Endothelial cell of umbilical vein (primary cell): ENCODE results near the gene NRCAM. TPM values are rescaled to one million over a fixed set of nuclear protein-coding genes. Genes with fewer than 3 reads are reported as not detected.

Experiments
- BruUV-seq: library from RNA; stranded (reverse); fragments of 400-500 nt; replicated peaks from 2 replicates; lab custom pipeline; 2021; lab: Mats Ljungman, UMichigan
- CTCF ChIA-PET: fragments of 300-600, 350-600 bp; sonication (Branson Sonifier 250); formaldehyde crosslinking; loops from one replicate; lab custom pipeline; 2021; ENCODE audit warnings: antibody characterized with exemption, inconsistent platforms; lab: Charles Lee
- POLR2A ChIA-PET: fragments of 300-600, 350-600 bp; sonication (Branson Sonifier 250); formaldehyde crosslinking; loops from one replicate; lab custom pipeline; 2021; ENCODE audit warnings: antibody characterized with exemption, inconsistent platforms; lab: Charles Lee
- DNase-seq: peaks from one replicate; pipeline ENCODE4 v3.0.0-alpha.2; 2011; ENCODE audit warnings: low read depth, low spot score
- FAIRE-seq: peaks from 2 replicates; lab custom pipeline; 2011; peaks lifted over from hg19 to GRCh38; lab: Jason Lieb, UNC
- H2AFZ ChIP-seq: 2 replicates; pipeline ENCODE4 v1.6.0; 2012; ENCODE audit warnings: low read depth, low read length, control low read depth, inconsistent platforms
- H3K27ac ChIP-seq: 2 replicates; pipeline ENCODE4 v1.5.1; 2011; ENCODE audit warnings: low read depth, mild to moderate bottlenecking, control low read depth, low read length, moderate library complexity; ENCODE audit not compliant: insufficient read depth
- H3K27me3 ChIP-seq, 2 experiments: 2 replicates each; pipeline versions ENCODE4 v1.6.0 to v1.6.1; 2011; ENCODE audit warnings: low read length in 2 of 2, mixed read lengths in 1 of 2; ENCODE audit not compliant: control insufficient read depth in 2 of 2, insufficient read depth in 2 of 2
- H3K36me3 ChIP-seq, 2 experiments: 2 replicates in 1 of 2; 3 replicates in 1 of 2; pipeline ENCODE4 v1.5.1; 2011; ENCODE audit warnings: low read length in 2 of 2, mild to moderate bottlenecking in 1 of 2, moderate library complexity in 1 of 2; ENCODE audit not compliant: control insufficient read depth in 2 of 2, insufficient read depth in 2 of 2; ENCODE audit errors: extremely low read depth in 1 of 2
- H3K4me1 ChIP-seq: 3 replicates; pipeline ENCODE4 v1.5.1; 2011; ENCODE audit warnings: mild to moderate bottlenecking, low read length; ENCODE audit not compliant: control insufficient read depth, insufficient read depth; ENCODE audit errors: extremely low read depth
- H3K4me2 ChIP-seq: 2 replicates; pipeline ENCODE4 v1.6.1; 2011; ENCODE audit warnings: low read length, control low read depth, mixed read lengths; ENCODE audit not compliant: insufficient read depth
- H3K4me3 ChIP-seq, 3 experiments: fragments of 200-600 bp in 1 of 3; sonication (generic), shearing (Covaris generic) in 1 of 3; replicated peaks in 1 of 3; 2 replicates each; pipeline ENCODE4 v1.5.1; 2011 to 2016; ENCODE audit warnings: control low read depth in 3 of 3, low read length in 3 of 3, mild to moderate bottlenecking in 2 of 3, inconsistent platforms in 1 of 3, low read depth in 1 of 3, moderate library complexity in 1 of 3; ENCODE audit not compliant: insufficient read depth in 1 of 3
- H3K79me2 ChIP-seq: 2 replicates; pipeline ENCODE4 v1.6.0; 2012; ENCODE audit warnings: low read length, inconsistent platforms; ENCODE audit not compliant: control insufficient read depth, insufficient read depth
- H3K9ac ChIP-seq: replicated peaks from 2 replicates; pipeline ENCODE3; 2011; ENCODE audit warnings: low read length, control low read depth; ENCODE audit not compliant: insufficient read depth; ENCODE audit errors: extremely low read depth
- H3K9me1 ChIP-seq: replicated peaks from 3 replicates; pipeline ENCODE4 v1.6.0; 2011; ENCODE audit warnings: mild to moderate bottlenecking, low read length; ENCODE audit not compliant: control insufficient read depth, insufficient read depth; ENCODE audit errors: extremely low read depth
- H3K9me3 ChIP-seq: replicated peaks from 2 replicates; pipeline ENCODE4 v1.5.1; 2012; ENCODE audit warnings: low read length, inconsistent platforms; ENCODE audit not compliant: control insufficient read depth, insufficient read depth
- H4K20me1 ChIP-seq: replicated peaks from 2 replicates; pipeline ENCODE3; 2011; ENCODE audit warnings: mild to moderate bottlenecking, low read length; ENCODE audit not compliant: control insufficient read depth, insufficient read depth; ENCODE audit errors: extremely low read depth
- CTCF ChIP-seq, 2 donors: IDR thresholded peaks; 1 replicate in 1 of 2; 2 replicates in 1 of 2; pipeline ENCODE4 v1.5.1; 2011; ENCODE audit warnings: low read length in 2 of 2, mild to moderate bottlenecking in 2 of 2, moderate library complexity in 2 of 2, control low read depth in 1 of 2, inconsistent platforms in 1 of 2, low read depth in 1 of 2; ENCODE audit not compliant: insufficient read depth in 1 of 2; ENCODE audit errors: extremely low read depth in 1 of 2
- EZH2 ChIP-seq: IDR thresholded peaks from 2 replicates; pipeline ENCODE4 v1.6.1; 2012; ENCODE audit warnings: borderline replicate concordance, low read depth, mild to moderate bottlenecking, moderate library complexity, low read length, inconsistent platforms; ENCODE audit not compliant: severe bottlenecking
- FOS ChIP-seq: IDR thresholded peaks from 2 replicates; pipeline ENCODE4 v1.6.1; 2011; ENCODE audit warnings: mild to moderate bottlenecking, low read length, moderate library complexity, borderline replicate concordance; ENCODE audit not compliant: insufficient read depth
- GATA2 ChIP-seq: IDR thresholded peaks from 2 replicates; pipeline ENCODE4 v1.7.0; 2011; ENCODE audit warnings: low read depth, mild to moderate bottlenecking, moderate library complexity, mixed read lengths, low read length; ENCODE audit not compliant: insufficient read length, insufficient read depth
- JUN ChIP-seq: IDR thresholded peaks from 2 replicates; pipeline ENCODE4 v1.6.1; 2011; ENCODE audit warnings: borderline replicate concordance, low read depth; ENCODE audit not compliant: insufficient read length, insufficient read depth
- MAX ChIP-seq: IDR thresholded peaks from 2 replicates; pipeline ENCODE4 v1.6.1; 2011; ENCODE audit not compliant: insufficient read depth, insufficient read length
- MYC ChIP-seq: IDR thresholded peaks from one replicate; pipeline ENCODE4 v1.6.1; 2011; ENCODE audit warnings: mild to moderate bottlenecking, low read depth, low read length
- POLR2A ChIP-seq: IDR thresholded peaks from 2 replicates; pipeline ENCODE4 v1.6.1; 2012; ENCODE audit warnings: low read depth, mild to moderate bottlenecking, control low read depth, low read length
- POLR2AphosphoS5 ChIP-seq: IDR thresholded peaks from 2 replicates; pipeline ENCODE4 v1.6.1; 2012; ENCODE audit warnings: low read depth, mild to moderate bottlenecking, control low read depth, low read length, moderate library complexity; ENCODE audit not compliant: insufficient read depth
- dilution Hi-C: fragments of 300-500 bp; cut with MboI; formaldehyde crosslinking; loops from one replicate; pipeline ENCODE4 v1.15.0; 2019; ENCODE audit warnings: low sequenced_read_pairs; ENCODE audit not compliant: extremely low pct_ligation_motif_present
- intact Hi-C: fragments of 100-400 bp; cut with micrococcal nuclease; formaldehyde crosslinking; loops from one replicate; pipeline ENCODE4 v1.10.0; 2022
- polyA plus RNA-seq, 4 experiments: library from polyadenylated mRNA; depleted of rRNA in 3 of 4; stranded (reverse) in 3 of 4; unstranded in 1 of 4; fragments of >200 nt; gene quantifications; 2 replicates each; pipeline versions ENCODE4 v1.2.1 to v1.2.3, GENCODE V29; 2011 to 2012; ENCODE audit warnings: missing spikeins in 1 of 4
- total RNA-seq: library from RNA; stranded (reverse); gene quantifications from 2 replicates; pipeline ENCODE4 v1.2.3, GENCODE V29; 2021

The NRCAM gene
- total and polyA plus RNA-seq, 2 donors (not counting 3 experiments of a cell fraction or from before 2014, with no cell fraction given): 26.0 to 47.6 TPM

DNA sequence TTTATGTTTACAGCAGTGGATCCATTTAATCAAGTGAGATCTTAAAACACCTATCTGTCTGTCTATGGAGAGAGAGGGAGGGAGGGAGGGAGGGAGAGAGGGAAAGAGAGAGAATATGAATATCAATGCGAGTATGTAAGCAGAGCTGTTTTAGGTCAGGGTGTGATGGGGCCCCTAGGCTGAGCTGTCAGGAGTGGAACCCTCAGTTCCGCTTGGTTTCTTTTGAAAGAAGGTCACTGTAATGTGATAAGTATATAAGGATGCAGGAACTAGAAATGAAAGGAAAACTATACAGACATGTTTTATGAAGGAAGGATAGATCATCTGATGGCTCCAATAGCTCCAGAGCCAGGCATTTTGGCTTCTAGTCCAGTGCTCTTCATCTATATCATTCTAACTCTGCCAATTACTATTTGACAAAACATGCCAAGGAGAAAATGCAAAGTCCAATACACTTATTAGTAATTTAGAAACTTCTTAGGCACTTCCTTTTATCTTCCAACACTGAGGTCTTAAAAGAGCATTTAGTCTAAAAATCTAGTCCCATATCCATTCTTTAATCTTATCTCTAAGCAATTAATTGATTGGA lies 70.3 kb downstream of the NRCAM start:
- no TSS peak for BruUV-seq
- no peak overlapping the region for H3K27ac ChIP-seq
- no peak for FAIRE-seq
- H3K4me3 ChIP-seq: no peak overlapping the region
- dilution Hi-C loops (no loop called here), intact Hi-C loops (no loop called here)
- ChIA-PET CTCF (interaction anchor here (1.1 kb wide), 1 partner anchor 71 kb away, joined by 3 read pairs; no protein-coding TSS in a partner anchor), POLR2A (no interaction called here)
- H3K9me3 ChIP-seq: no peaks in the 10 kb centered on the region
- H3K79me2 ChIP-seq: peaks cover 14% of the 10 kb centered on the region
- H3K27me3 ChIP-seq: no peaks in the 10 kb centered on the region
- H3K4me2 ChIP-seq: no peak overlapping the region
- H4K20me1 ChIP-seq: no peaks in the 10 kb centered on the region
- H3K36me3 ChIP-seq: peaks cover 0 to 2% of the 10 kb centered on the region in 2 experiments
- H3K9ac ChIP-seq: no peak overlapping the region
- H3K4me1 ChIP-seq: peaks cover 12% of the 10 kb centered on the region
- TF ChIP-seq POLR2AphosphoS5: no peak
- TF ChIP-seq FOS: no peak
- no peak for TF ChIP-seq MYC
- no peak for TF ChIP-seq POLR2A
- no peak for DNase-seq
- no peaks in the 10 kb centered on the region for H3K9me1 ChIP-seq
- no peak overlapping the region for H2AFZ ChIP-seq

GRCh38 chr7:108384716-108385483 lies 71.3 kb downstream of the NRCAM start:
- CTCF ChIA-PET: interaction anchor here (1.1 kb wide), 1 partner anchor 72 kb away, joined by 3 read pairs; no protein-coding TSS in a partner anchor
- Histone ChIP-seq H3K9me1 (no peaks in the 10 kb centered on the region), H3K79me2 (peaks cover 17% of the 10 kb centered on the region), H3K9ac (no peak overlapping the region), H2AFZ (no peak overlapping the region), H3K4me1 (peaks cover 20% of the 10 kb centered on the region), H3K36me3 (peaks cover 0 to 2% of the 10 kb centered on the region in 2 experiments), H3K4me3 (no peak overlapping the region), H3K4me2 (no peak overlapping the region), H4K20me1 (no peaks in the 10 kb centered on the region), H3K9me3 (no peaks in the 10 kb centered on the region), H3K27me3 (no peaks in the 10 kb centered on the region), H3K27ac (no peak overlapping the region)
- BruUV-seq: no TSS peak
- intact Hi-C loops (no loop called here), dilution Hi-C loops (no loop called here)
- DNase-seq: no peak
- FAIRE-seq: no peak
- TF ChIP-seq FOS (no peak), CTCF (IDR thresholded peaks at IDR 0.05; ENCODE audit: extremely low read depth in 1 of 2, insufficient read depth in 1 of 2, low read depth in 1 of 2, low read length in 2 of 2) (no peak), JUN (no peak), GATA2 (no peak), POLR2AphosphoS5 (no peak), EZH2 (no peak), POLR2A (no peak), MYC (no peak), MAX (no peak)
- POLR2A ChIA-PET: no interaction called here
